HEK293 (cell line): ENCODE measurements around the gene DICER1.

Source experiments
- CTCF ChIA-PET: fragments of 350-600 bp; formaldehyde crosslinking; extraction: SDS; loops from one replicate; lab custom pipeline; 2021; ENCODE audit warnings: antibody characterized with exemption; lab: Yijun Ruan, JAX
- POLR2A ChIA-PET: fragments of 300-600 bp; formaldehyde crosslinking; extraction: SDS; loops from one replicate; lab custom pipeline; 2020; ENCODE audit warnings: antibody characterized with exemption, inconsistent platforms; lab: Yijun Ruan, JAX
- H3K27ac ChIP-seq: fragments of 200-500 bp; sonication (Bioruptor generic); 2 replicates; pipeline ENCODE4 v1.5.1; 2014; ENCODE audit warnings: low read depth, low read length, control low read depth, inconsistent platforms; ENCODE audit errors: extremely low read depth
- H3K36me3 ChIP-seq, 2 experiments: fragments of 200-500 bp in 1 of 2; sonication (Bioruptor generic) in 1 of 2; 1 replicate in 1 of 2; 2 replicates in 1 of 2; pipeline ENCODE4 v1.5.1; 2014 to 2017; ENCODE audit warnings: inconsistent platforms in 2 of 2, low read length in 2 of 2; ENCODE audit not compliant: control insufficient read depth in 2 of 2, insufficient read depth in 1 of 2
- H3K4me1 ChIP-seq: fragments of 200-500 bp; sonication (Bioruptor generic); 2 replicates; pipeline ENCODE4 v1.5.1; 2014; ENCODE audit warnings: mild to moderate bottlenecking, low read length, inconsistent platforms; ENCODE audit not compliant: control insufficient read depth, insufficient read depth
- H3K4me3 ChIP-seq: 2 replicates; pipeline ENCODE4 v1.5.1; 2011; ENCODE audit warnings: low read depth, mild to moderate bottlenecking, control low read depth, low read length, moderate library complexity
- H3K9me3 ChIP-seq: fragments of 200-500 bp; sonication (Bioruptor generic); 2 replicates; pipeline ENCODE4 v1.5.1; 2014; ENCODE audit warnings: low read depth, low read length, inconsistent platforms; ENCODE audit not compliant: control insufficient read depth, insufficient read depth
- ATF2 ChIP-seq: fragments of 450-650 bp; formaldehyde crosslinking; IDR thresholded peaks from 2 replicates; pipeline ENCODE4 v1.5.1; 2016; ENCODE audit warnings: missing biosample characterization, missing genetic modification characterization, low read depth
- HOXC10 ChIP-seq: sonication (generic); formaldehyde crosslinking; IDR thresholded peaks from 2 replicates; pipeline ENCODE4 v1.8.1; 2023; ENCODE audit warnings: mild to moderate bottlenecking, missing genetic modification reagents
- INSM2 ChIP-seq: fragments of 450-650 bp; formaldehyde crosslinking; IDR thresholded peaks from 2 replicates; pipeline ENCODE4 v1.5.1; 2016; ENCODE audit warnings: missing biosample characterization, missing genetic modification characterization
- OVOL3 ChIP-seq: fragments of 450-650 bp; formaldehyde crosslinking; IDR thresholded peaks from 2 replicates; pipeline ENCODE4 v1.5.1; 2016; ENCODE audit warnings: missing biosample characterization, missing genetic modification characterization
- PRDM1 ChIP-seq: fragments of 450-650 bp; formaldehyde crosslinking; IDR thresholded peaks from 2 replicates; pipeline ENCODE4; 2016; ENCODE audit warnings: missing biosample characterization, missing genetic modification characterization
- TSHZ1 ChIP-seq: fragments of 450-650 bp; formaldehyde crosslinking; IDR thresholded peaks from 2 replicates; pipeline ENCODE4 v1.5.1; 2016; ENCODE audit warnings: missing biosample characterization, missing genetic modification characterization, borderline replicate concordance
- ZBTB21 ChIP-seq: fragments of 450-650 bp; formaldehyde crosslinking; IDR thresholded peaks from 2 replicates; pipeline ENCODE4 v1.5.1; 2017; ENCODE audit warnings: missing biosample characterization, missing genetic modification characterization
- ZFP69B ChIP-seq: fragments of 450-650 bp; formaldehyde crosslinking; IDR thresholded peaks from 2 replicates; pipeline ENCODE4 v1.5.1; 2016; ENCODE audit warnings: missing biosample characterization, missing genetic modification characterization
- ZNF157 ChIP-seq: fragments of 450-650 bp; formaldehyde crosslinking; IDR thresholded peaks from 2 replicates; pipeline ENCODE4 v1.5.1; 2016; ENCODE audit warnings: missing biosample characterization, missing genetic modification characterization
- ZNF175 ChIP-seq: fragments of 450-650 bp; formaldehyde crosslinking; IDR thresholded peaks from 2 replicates; pipeline ENCODE4 v1.5.1; 2016; ENCODE audit warnings: missing biosample characterization, missing genetic modification characterization
- ZNF18 ChIP-seq: fragments of 450-650 bp; formaldehyde crosslinking; IDR thresholded peaks from 2 replicates; pipeline ENCODE4 v1.5.1; 2016; ENCODE audit warnings: missing biosample characterization, missing genetic modification characterization
- ZNF19 ChIP-seq: fragments of 450-650 bp; formaldehyde crosslinking; IDR thresholded peaks from 2 replicates; pipeline ENCODE4; 2016; ENCODE audit warnings: missing biosample characterization, missing genetic modification characterization, low read depth
- ZNF239 ChIP-seq: fragments of 450-650 bp; formaldehyde crosslinking; IDR thresholded peaks from 2 replicates; pipeline ENCODE4 v1.5.1; 2016; ENCODE audit warnings: missing biosample characterization, missing genetic modification characterization
- ZNF621 ChIP-seq: fragments of 450-650 bp; formaldehyde crosslinking; IDR thresholded peaks from 2 replicates; pipeline ENCODE4 v1.5.1; 2017; ENCODE audit warnings: missing biosample characterization, missing genetic modification characterization
- ZNF701 ChIP-seq: fragments of 450-650 bp; formaldehyde crosslinking; IDR thresholded peaks from 2 replicates; pipeline ENCODE4 v1.5.1; 2016; ENCODE audit warnings: missing biosample characterization, missing genetic modification characterization
- ZNF777 ChIP-seq: fragments of 450-650 bp; formaldehyde crosslinking; IDR thresholded peaks from 2 replicates; pipeline ENCODE4 v1.5.1; 2017; ENCODE audit warnings: missing biosample characterization, missing genetic modification characterization, borderline replicate concordance
- ZNF792 ChIP-seq: fragments of 450-650 bp; formaldehyde crosslinking; IDR thresholded peaks from 2 replicates; pipeline ENCODE4 v1.5.1; 2016; ENCODE audit warnings: missing biosample characterization, missing genetic modification characterization
- ZSCAN5A ChIP-seq: fragments of 450-650 bp; formaldehyde crosslinking; IDR thresholded peaks from 2 replicates; pipeline ENCODE4 v1.5.1; 2016; ENCODE audit warnings: missing biosample characterization, missing genetic modification characterization
- ZXDB ChIP-seq: fragments of 450-650 bp; formaldehyde crosslinking; IDR thresholded peaks from 2 replicates; pipeline ENCODE4 v1.5.1; 2016; ENCODE audit warnings: missing biosample characterization, missing genetic modification characterization

The DICER1 gene

GRCh38 chr14:95136631-95137030 is 20.7 kb downstream of the DICER1 start:
- TF ChIP-seq OVOL3 (tag by site-specific recombination), result no peak
- TF ChIP-seq TSHZ1 (tag by site-specific recombination), result no peak
- TF ChIP-seq ZFP69B, result no peak
- no peak for TF ChIP-seq ZNF621 (tag by site-specific recombination)
- no peak for TF ChIP-seq ZNF18 (tag by site-specific recombination)
- TF ChIP-seq HOXC10, result no peak
- TF ChIP-seq INSM2 (tag by site-specific recombination), result no peak
- TF ChIP-seq ZNF175 (tag by site-specific recombination), result no peak
- no peak for TF ChIP-seq PRDM1 (tag by site-specific recombination)
- TF ChIP-seq, all 188 proteins: peak for 0
- H3K4me3 ChIP-seq, result no peak overlapping the region
- peaks cover 15% of the 10 kb centered on the region for H3K4me1 ChIP-seq
- no peak overlapping the region for H3K27ac ChIP-seq
- ChIA-PET POLR2A (interaction anchor here (1.1 kb wide), 1 partner anchor 21 kb away, joined by 3 read pairs; the partner anchor contains the start of gene DICER1), CTCF (interaction anchor here (0.7 to 0.9 kb wide), 2 partner anchors 37 to 132 kb away, joined by 3 read pairs; no protein-coding TSS in a partner anchor)
- H3K9me3 ChIP-seq, result no peaks in the 10 kb centered on the region
- H3K36me3 ChIP-seq, result peaks cover 11 to 24% of the 10 kb centered on the region in 2 experiments; a peak in 2 of 3 replicates

GRCh38 chr14:95134304-95134933 is 22.9 kb downstream of the DICER1 start:
- peaks cover 23 to 38% of the 10 kb centered on the region in 2 experiments for H3K36me3 ChIP-seq
- H3K4me3 ChIP-seq, result no peak overlapping the region
- ChIA-PET POLR2A (no interaction called here), CTCF (no interaction called here)
- no peak overlapping the region for H3K27ac ChIP-seq
- H3K4me1 ChIP-seq, result peaks cover 5% of the 10 kb centered on the region; the same call in 1 of the 2 replicates
- no peak for TF ChIP-seq ZNF157 (tag by site-specific recombination)
- TF ChIP-seq ZXDB (tag by site-specific recombination), result no peak
- no peak for TF ChIP-seq ZNF777 (tag by site-specific recombination)
- no peak for TF ChIP-seq ZNF19 (tag by site-specific recombination)
- TF ChIP-seq ZBTB21 (tag by site-specific recombination), result no peak
- no peak for TF ChIP-seq ZNF239 (tag by site-specific recombination)
- TF ChIP-seq ZNF792 (tag by site-specific recombination), result no peak
- no peak for TF ChIP-seq ZNF701 (tag by site-specific recombination)
- no peak for TF ChIP-seq ATF2 (tag by site-specific recombination)
- TF ChIP-seq ZSCAN5A (tag by site-specific recombination), result no peak
- no peaks in the 10 kb centered on the region for H3K9me3 ChIP-seq
